ENCODE measurements around the gene DCST2. TPM values are rescaled to one million over a fixed set of nuclear protein-coding genes. Genes with fewer than 3 reads are reported as not detected.
"Not testable (repeated sequence)": the region's sequence is repeated elsewhere in the genome, so short reads cannot be mapped to it uniquely, and the experiment has no call there.

Gene DCST2
- total RNA-seq, 2 experiments from 2014 or later, result 1.1 to 1.5 TPM

DNA sequence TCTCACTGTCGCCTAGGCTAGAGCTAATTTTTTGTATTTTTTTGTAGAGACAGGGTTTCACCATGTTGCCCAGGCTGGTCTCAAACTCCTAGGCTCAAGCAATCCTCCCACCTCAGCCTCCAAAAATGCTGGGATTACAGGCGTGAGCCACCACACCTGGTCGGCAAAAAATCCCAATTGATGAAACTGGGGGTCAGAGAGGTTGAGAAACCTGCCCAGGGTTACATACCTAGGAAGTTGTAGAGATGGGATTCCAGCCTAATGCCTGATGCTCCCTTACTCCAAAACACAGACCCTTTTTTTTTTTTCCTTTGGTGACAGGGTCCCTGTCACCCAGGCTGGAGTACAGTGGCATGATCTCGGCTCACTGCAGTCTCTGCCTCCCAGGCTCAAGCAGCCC, 46.8 kb downstream of the DCST2 start:
- peaks cover 28% of the 10 kb centered on the region for H3K4me1 Mint-ChIP-seq (ENCODE audit: low read depth)
- not testable (repeated sequence) for H3K9me3 Mint-ChIP-seq, DNase-seq

DNA sequence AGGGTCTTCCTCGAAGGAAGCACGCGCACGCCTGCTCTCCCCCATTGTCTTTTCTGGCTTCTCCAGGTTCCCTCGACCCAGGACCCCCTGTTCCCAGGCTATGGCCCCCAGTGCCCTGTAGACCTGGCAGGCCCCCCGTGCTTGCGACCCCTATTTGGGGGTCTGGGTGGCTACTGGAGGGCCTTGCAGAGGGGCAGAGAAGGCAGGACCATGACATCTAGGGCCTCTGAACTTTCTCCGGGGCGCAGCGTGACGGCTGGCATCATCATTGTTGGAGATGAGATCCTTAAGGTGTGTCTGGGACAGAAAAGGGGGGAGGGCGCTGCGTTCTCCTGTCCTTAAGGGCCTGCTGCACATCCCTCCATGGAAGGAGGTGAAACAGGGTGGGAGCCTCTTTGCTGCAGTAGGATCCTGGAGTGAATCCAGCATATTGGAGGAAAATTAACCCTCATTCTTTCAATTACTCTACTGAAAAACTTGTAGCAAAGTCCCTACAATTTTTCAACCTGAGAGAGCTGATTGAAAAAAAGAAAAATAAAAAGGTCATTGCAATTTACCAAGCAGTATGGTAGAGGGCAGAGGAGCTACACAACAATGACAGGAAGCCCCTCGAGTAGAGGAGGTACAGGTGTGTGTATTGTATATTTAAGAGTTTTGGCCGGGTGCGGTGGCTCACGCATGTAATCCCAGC, 49.7 kb downstream of the DCST2 start:
- no peaks in the 10 kb centered on the region for H3K9me3 Mint-ChIP-seq
- no peak for DNase-seq
- CTCF ChIA-PET, result interaction anchor here (0.9 to 4.1 kb wide), 8 partner anchors 12 to 76 kb away, joined by 4 to 30 read pairs (median 6); partner anchors contain the start of gene ADAM15
- H3K4me1 Mint-ChIP-seq (ENCODE audit: low read depth), result peaks cover 35% of the 10 kb centered on the region
- peaks cover 19% of the 10 kb centered on the region for H3K36me3 Mint-ChIP-seq (ENCODE audit: low read depth)
- intact Hi-C loops (cut with micrococcal nuclease), result loop anchor here (1.0 kb wide), 4 partner anchors 10 to 33 kb away; partner anchors contain the start of gene CKS1B
- no peaks in the 10 kb centered on the region for H3K27me3 Mint-ChIP-seq (ENCODE audit: low read depth)
- H3K4me3 Mint-ChIP-seq, result no peak overlapping the region
- no peak overlapping the region for H3K27ac Mint-ChIP-seq

More for the DNA sequence above, 46.8 kb downstream of the DCST2 start:
- H3K4me3 Mint-ChIP-seq; intact Hi-C loops (cut with micrococcal nuclease); H3K27me3 Mint-ChIP-seq (ENCODE audit: low read depth); H3K27ac Mint-ChIP-seq: not testable (repeated sequence)
- CTCF ChIA-PET, result interaction anchor here (0.6 to 1.4 kb wide), 4 partner anchors 16 to 365 kb away, joined by 3 to 4 read pairs (median 4); partner anchors contain the start of gene SHC1
- peaks cover 14% of the 10 kb centered on the region for H3K36me3 Mint-ChIP-seq (ENCODE audit: low read depth)

DNA sequence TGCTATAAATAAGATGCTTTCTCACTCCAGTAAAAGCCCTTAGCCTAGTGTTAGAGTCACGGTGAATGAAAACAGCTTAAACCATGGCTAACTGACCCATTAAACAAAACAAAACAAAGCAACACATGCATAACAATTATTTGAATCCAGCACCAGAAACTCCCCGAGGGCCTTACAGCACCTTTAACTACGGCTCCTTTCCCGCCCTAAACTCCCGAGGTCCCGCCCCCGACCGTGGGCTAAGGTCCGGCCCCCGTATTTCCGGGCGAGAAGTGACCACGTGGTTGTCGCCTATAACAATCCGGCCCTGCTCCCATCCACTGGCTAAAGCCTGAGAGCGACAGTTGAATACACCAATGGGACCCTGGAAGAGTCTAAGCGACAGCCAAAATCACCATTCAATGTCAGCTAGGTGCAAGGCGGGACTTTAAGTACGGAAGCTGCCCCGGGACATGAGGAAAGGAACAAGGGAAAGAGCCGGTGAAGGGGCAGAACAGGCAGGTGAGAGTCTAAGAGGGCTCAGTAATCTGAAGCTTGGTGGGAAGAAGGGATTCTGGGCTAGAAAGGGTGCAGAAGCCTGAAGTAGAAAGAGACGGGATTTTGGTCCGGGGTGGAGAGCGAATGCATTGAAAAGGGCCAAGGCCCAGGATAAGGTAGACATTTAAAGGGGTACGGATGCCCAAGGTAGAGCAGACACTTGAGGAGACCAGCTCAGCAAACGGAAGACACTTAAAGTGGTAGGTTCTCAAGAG, 50.5 kb downstream of the DCST2 start, which contains the start of gene FLAD1:
Gene FLAD1 (plus strand): TSS at position 448 of the 752 bp plus-strand sequence. CDS start 351 bp downstream, outside the sequence.
- Mint-ChIP-seq H3K36me3 (ENCODE audit: low read depth) (peaks cover 18% of the 10 kb centered on the region), H3K27ac (no peak within 1 kb of the TSS), H3K27me3 (ENCODE audit: low read depth) (no peaks in the 10 kb centered on the region), H3K9me3 (no peaks in the 10 kb centered on the region), H3K4me3 (no peak within 1 kb of the TSS), H3K4me1 (ENCODE audit: low read depth) (peaks cover 30% of the 10 kb centered on the region)
- CTCF ChIA-PET, result interaction anchor here (0.7 to 4.1 kb wide), 11 partner anchors 11 to 77 kb away, joined by 3 to 30 read pairs (median 4); partner anchors contain the start of genes ADAM15, PBXIP1 and PYGO2
- intact Hi-C loops (cut with micrococcal nuclease), result loop anchor here (1.0 kb wide), 4 partner anchors 9 to 34 kb away; partner anchors contain the start of gene CKS1B
- peak; percentile 99 for DNase-seq

- CTCF ChIA-PET, result interaction anchor here (0.7 to 4.1 kb wide), 7 partner anchors 11 to 77 kb away, joined by 3 to 30 read pairs (median 4); partner anchors contain the start of genes PBXIP1 and PYGO2
- H3K9me3 Mint-ChIP-seq, result no peaks in the 10 kb centered on the region
- DNase-seq, result no peak
- no peaks in the 10 kb centered on the region for H3K27me3 Mint-ChIP-seq (ENCODE audit: low read depth)
- H3K4me1 Mint-ChIP-seq (ENCODE audit: low read depth), result peaks cover 31% of the 10 kb centered on the region
- H3K27ac Mint-ChIP-seq, result no peak overlapping the region
- intact Hi-C loops (cut with micrococcal nuclease), result no loop called here
- H3K4me3 Mint-ChIP-seq, result no peak overlapping the region
- H3K36me3 Mint-ChIP-seq (ENCODE audit: low read depth), result peaks cover 23% of the 10 kb centered on the region
Observed at GRCh38 chr1:154982341-154982740, 51.2 kb downstream of the DCST2 start.

DNA sequence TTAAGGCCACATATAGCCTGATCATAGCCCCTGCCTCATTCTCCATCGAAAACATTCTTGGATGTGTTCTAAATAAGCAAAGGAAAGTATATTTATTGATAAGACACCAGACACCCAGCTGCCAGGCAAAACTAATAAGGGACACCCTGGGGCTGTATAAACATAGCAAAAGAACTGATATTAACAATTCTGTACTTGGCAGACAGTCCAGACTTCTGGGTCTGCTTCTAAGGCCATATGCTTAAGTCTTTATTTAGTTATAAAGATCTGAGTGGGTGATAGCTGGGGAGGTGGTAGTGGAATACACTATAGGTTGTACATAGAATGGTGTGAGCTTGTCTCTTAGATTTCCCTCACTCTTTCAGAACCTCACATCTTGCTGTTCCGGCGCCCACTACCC, 55.2 kb downstream of the DCST2 start:
- DNase-seq, result no peak
- intact Hi-C loops (cut with micrococcal nuclease), result no loop called here
- Mint-ChIP-seq H3K4me3 (no peak overlapping the region), H3K4me1 (ENCODE audit: low read depth) (peaks cover 18% of the 10 kb centered on the region), H3K9me3 (no peaks in the 10 kb centered on the region), H3K27me3 (ENCODE audit: low read depth) (no peaks in the 10 kb centered on the region), H3K27ac (no peak overlapping the region), H3K36me3 (ENCODE audit: low read depth) (peaks cover 28% of the 10 kb centered on the region)
- CTCF ChIA-PET, result interaction anchor here (0.6 to 1.5 kb wide), 3 partner anchors 19 to 141 kb away, joined by 3 read pairs; partner anchors contain the start of gene PBXIP1

GRCh38 chr1:154977762-154978161, 55.8 kb downstream of the DCST2 start:
- Mint-ChIP-seq H3K36me3 (ENCODE audit: low read depth) (peaks cover 28% of the 10 kb centered on the region), H3K4me1 (ENCODE audit: low read depth) (peaks cover 22% of the 10 kb centered on the region)
- CTCF ChIA-PET, result interaction anchor here (1.5 kb wide), 1 partner anchor 20 kb away, joined by 3 read pairs; no protein-coding TSS in a partner anchor
- H3K9me3 Mint-ChIP-seq; H3K27ac Mint-ChIP-seq; intact Hi-C loops (cut with micrococcal nuclease); H3K27me3 Mint-ChIP-seq (ENCODE audit: low read depth); DNase-seq; H3K4me3 Mint-ChIP-seq: not testable (repeated sequence)

GRCh38 chr1:154975409-154976059, 58.0 kb downstream of the DCST2 start:
- Mint-ChIP-seq H3K36me3 (ENCODE audit: low read depth) (peaks cover 30% of the 10 kb centered on the region), H3K4me1 (ENCODE audit: low read depth) (peaks cover 31% of the 10 kb centered on the region), H3K27ac (no peak overlapping the region), H3K27me3 (ENCODE audit: low read depth) (no peaks in the 10 kb centered on the region), H3K4me3 (no peak overlapping the region), H3K9me3 (no peaks in the 10 kb centered on the region)
- CTCF ChIA-PET, result interaction anchor here (1.2 kb wide), 1 partner anchor 68 kb away, joined by 7 read pairs; no protein-coding TSS in a partner anchor
- intact Hi-C loops (cut with micrococcal nuclease), result loop anchor here (2.0 kb wide), 1 partner anchor 159 kb away; the partner anchor contains the start of gene SLC50A1
- DNase-seq, result peak; percentile 38

GRCh38 chr1:154974808-154975408, 58.7 kb downstream of the DCST2 start:
- CTCF ChIA-PET, result interaction anchor here (0.6 to 1.5 kb wide), 2 partner anchors 24 to 49 kb away, joined by 3 to 5 read pairs; no protein-coding TSS in a partner anchor
- Mint-ChIP-seq H3K4me3 (no peak overlapping the region), H3K27me3 (ENCODE audit: low read depth) (no peaks in the 10 kb centered on the region), H3K9me3 (no peaks in the 10 kb centered on the region), H3K4me1 (ENCODE audit: low read depth) (peaks cover 31% of the 10 kb centered on the region), H3K27ac (no peak overlapping the region), H3K36me3 (ENCODE audit: low read depth) (peaks cover 27% of the 10 kb centered on the region)
- intact Hi-C loops (cut with micrococcal nuclease), result loop anchor here (1.0 to 5.0 kb wide), 11 partner anchors 8 to 217 kb away; partner anchors contain the start of genes EFNA4, FLAD1, PMVK and PYGO2
- peak; percentile 97 for DNase-seq

- CTCF ChIA-PET, result interaction anchor here (0.6 to 1.5 kb wide), 4 partner anchors 13 to 49 kb away, joined by 3 to 5 read pairs (median 4); partner anchors contain the start of gene PYGO2
- H3K9me3 Mint-ChIP-seq, result no peaks in the 10 kb centered on the region
- H3K4me1 Mint-ChIP-seq (ENCODE audit: low read depth), result peaks cover 32% of the 10 kb centered on the region
- H3K4me3 Mint-ChIP-seq, result no peak within 1 kb of the TSS
- intact Hi-C loops (cut with micrococcal nuclease), result loop anchor here (1.0 to 5.0 kb wide), 11 partner anchors 9 to 218 kb away; partner anchors contain the start of genes EFNA4, FLAD1, PMVK and PYGO2
- peaks cover 25% of the 10 kb centered on the region for H3K36me3 Mint-ChIP-seq (ENCODE audit: low read depth)
- H3K27me3 Mint-ChIP-seq (ENCODE audit: low read depth), result no peaks in the 10 kb centered on the region
- DNase-seq, result peak; percentile 99
- no peak within 1 kb of the TSS for H3K27ac Mint-ChIP-seq
Observed at GRCh38 chr1:154974102-154974807, 59.3 kb downstream of the DCST2 start, which contains the start of gene CKS1B. Gene CKS1B (plus strand): TSS chr1:154974681. CDS start chr1:154974746, 65 bp downstream.

DNA sequence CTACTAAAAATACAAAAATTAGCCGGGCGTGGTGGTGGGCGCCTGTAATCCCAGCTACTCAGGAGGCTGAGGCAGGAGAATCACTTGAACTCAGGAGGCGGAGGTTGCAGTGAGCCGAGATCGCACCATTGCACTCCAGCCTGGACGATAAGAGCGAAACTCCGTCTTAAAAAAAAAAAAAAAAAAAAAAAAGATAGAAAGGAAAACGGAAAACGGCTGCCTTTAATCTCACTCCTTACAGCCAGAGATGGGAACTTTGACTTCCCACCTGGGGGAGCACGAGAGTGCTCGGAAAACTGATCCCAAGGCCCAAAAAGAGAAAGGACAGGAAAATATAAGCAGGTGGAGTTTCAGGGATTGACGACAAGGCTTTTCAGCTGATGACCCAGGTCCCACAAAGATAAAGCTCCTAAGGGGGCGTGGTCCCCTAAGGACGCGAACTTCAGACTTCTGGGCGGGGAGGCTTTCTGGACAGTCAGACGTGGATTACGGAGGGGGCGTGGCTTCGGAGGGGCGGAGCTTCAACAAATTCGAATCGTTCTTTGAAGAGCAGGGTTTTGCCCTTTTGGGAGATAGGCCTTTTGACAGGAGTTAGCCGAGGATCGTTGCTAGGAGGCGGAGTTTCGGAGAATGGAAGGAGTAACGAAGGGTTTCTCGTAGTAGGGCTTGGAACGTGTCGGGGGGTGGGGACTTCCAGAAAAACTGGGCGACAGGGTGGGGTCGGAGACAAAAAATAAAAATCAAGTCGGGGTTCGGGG, 60.1 kb downstream of the DCST2 start:
- intact Hi-C loops (cut with micrococcal nuclease), result loop anchor here (1.0 to 5.0 kb wide), 11 partner anchors 10 to 219 kb away; partner anchors contain the start of genes EFNA4, FLAD1, PMVK and PYGO2
- CTCF ChIA-PET, result interaction anchor here (0.6 to 1.5 kb wide), 3 partner anchors 12 to 31 kb away, joined by 3 to 5 read pairs (median 4); partner anchors contain the start of gene PYGO2
- no peak overlapping the region for H3K4me3 Mint-ChIP-seq
- DNase-seq, result peak; percentile 99
- no peaks in the 10 kb centered on the region for H3K9me3 Mint-ChIP-seq
- no peak overlapping the region for H3K27ac Mint-ChIP-seq
- H3K36me3 Mint-ChIP-seq (ENCODE audit: low read depth), result peaks cover 22% of the 10 kb centered on the region
- H3K27me3 Mint-ChIP-seq (ENCODE audit: low read depth), result no peaks in the 10 kb centered on the region
- peaks cover 35% of the 10 kb centered on the region for H3K4me1 Mint-ChIP-seq (ENCODE audit: low read depth)

Measured in activated naive CD4-positive, alpha-beta T cell treated with anti-CD3 and anti-CD28 coated beads for 36 hours (primary cell).